ENCODE results near the gene SLC25A1. TPM values are rescaled to one million over a fixed set of nuclear protein-coding genes. Genes with fewer than 3 reads are reported as not detected.

Gene SLC25A1
- total RNA-seq, 1 experiment from 2014 or later, result 162 TPM

DNA sequence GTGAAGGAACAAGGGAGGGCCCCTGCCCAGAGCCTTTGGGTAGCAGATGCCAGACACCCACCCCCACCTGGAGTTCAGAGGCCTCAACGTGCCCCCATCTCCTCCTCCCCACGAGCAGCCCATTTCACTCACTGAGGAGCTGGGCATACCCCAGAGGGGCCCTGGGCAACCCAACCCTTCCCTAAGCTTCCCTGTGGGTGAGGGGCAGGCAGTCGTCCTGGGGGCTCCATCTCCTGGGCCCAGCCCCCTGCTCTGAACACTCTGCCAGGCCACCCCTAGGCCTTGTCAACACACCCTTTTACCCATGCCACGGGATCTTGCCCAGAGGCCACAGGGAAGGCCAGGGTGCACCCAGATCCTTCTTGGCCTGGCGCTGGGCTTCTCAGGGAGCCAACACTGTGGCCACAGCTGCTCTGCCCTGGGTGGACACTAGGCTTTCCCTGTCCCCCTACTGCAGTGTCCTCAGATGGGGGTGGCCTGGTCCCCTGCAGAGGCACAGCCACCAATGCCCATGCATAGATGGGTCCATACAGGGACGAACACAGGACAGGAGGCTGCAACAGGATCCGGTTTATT lies 3.4 kb downstream of the SLC25A1 start:
- BruUV-seq (replicated peaks), result no TSS peak
- H3K36me3 ChIP-seq (ENCODE audit: control insufficient read depth, insufficient read depth, low read length), result no peaks in the 10 kb centered on the region; the same call in 1 of the 2 replicates
- no peaks in the 10 kb centered on the region for H3K9me3 ChIP-seq (ENCODE audit: control insufficient read depth, insufficient read depth, low read depth, low read length)
- H3K27ac ChIP-seq (ENCODE audit: low read length), result peak overlapping the region; percentile 87
- ChIA-PET POLR2A (no interaction called here), CTCF (no interaction called here)
- intact Hi-C loops (cut with micrococcal nuclease; ENCODE audit: unreplicated experiment), result no loop called here
- TF ChIP-seq, protein P1, sequence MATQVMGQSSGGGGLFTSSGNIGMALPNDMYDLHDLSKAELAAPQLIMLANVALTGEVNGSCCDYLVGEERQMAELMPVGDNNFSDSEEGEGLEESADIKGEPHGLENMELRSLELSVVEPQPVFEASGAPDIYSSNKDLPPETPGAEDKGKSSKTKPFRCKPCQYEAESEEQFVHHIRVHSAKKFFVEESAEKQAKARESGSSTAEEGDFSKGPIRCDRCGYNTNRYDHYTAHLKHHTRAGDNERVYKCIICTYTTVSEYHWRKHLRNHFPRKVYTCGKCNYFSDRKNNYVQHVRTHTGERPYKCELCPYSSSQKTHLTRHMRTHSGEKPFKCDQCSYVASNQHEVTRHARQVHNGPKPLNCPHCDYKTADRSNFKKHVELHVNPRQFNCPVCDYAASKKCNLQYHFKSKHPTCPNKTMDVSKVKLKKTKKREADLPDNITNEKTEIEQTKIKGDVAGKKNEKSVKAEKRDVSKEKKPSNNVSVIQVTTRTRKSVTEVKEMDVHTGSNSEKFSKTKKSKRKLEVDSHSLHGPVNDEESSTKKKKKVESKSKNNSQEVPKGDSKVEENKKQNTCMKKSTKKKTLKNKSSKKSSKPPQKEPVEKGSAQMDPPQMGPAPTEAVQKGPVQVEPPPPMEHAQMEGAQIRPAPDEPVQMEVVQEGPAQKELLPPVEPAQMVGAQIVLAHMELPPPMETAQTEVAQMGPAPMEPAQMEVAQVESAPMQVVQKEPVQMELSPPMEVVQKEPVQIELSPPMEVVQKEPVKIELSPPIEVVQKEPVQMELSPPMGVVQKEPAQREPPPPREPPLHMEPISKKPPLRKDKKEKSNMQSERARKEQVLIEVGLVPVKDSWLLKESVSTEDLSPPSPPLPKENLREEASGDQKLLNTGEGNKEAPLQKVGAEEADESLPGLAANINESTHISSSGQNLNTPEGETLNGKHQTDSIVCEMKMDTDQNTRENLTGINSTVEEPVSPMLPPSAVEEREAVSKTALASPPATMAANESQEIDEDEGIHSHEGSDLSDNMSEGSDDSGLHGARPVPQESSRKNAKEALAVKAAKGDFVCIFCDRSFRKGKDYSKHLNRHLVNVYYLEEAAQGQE (IDR thresholded peaks at IDR 0.05; ENCODE audit: insufficient read depth in 1 of 2, low read depth in 2 of 2, low read length in 1 of 2), result no peak
- TF ChIP-seq CTCF (IDR thresholded peaks at IDR 0.05) (no peak), SIN3A (IDR thresholded peaks at IDR 0.05; ENCODE audit: borderline replicate concordance, insufficient read depth, low read depth, low read length) (no peak), TCF7L2 (IDR thresholded peaks at IDR 0.05; ENCODE audit: low read depth, low read length) (no peak), POLR2AphosphoS5 (IDR thresholded peaks at IDR 0.05; ENCODE audit: low read depth, low read length) (peak; percentile 53; the same call in 1 of the 2 replicates)
- no peak overlapping the region for H3K4me3 ChIP-seq (ENCODE audit: low read depth in 2 of 2, low read length in 2 of 2)
- no peaks in the 10 kb centered on the region for H3K27me3 ChIP-seq (ENCODE audit: control insufficient read depth, insufficient read depth, low read length)
- no peak for DNase-seq (ENCODE audit: low read depth, low spot score)
- peaks cover 48% of the 10 kb centered on the region for H3K4me1 ChIP-seq (ENCODE audit: control insufficient read depth, insufficient read depth, low read length)
- no peak for ATAC-seq
- in situ Hi-C loops (cut with HindIII; ENCODE audit: low pct_unique_long_range_greater_than_20kb, low sequenced_read_pairs), result no loop called here

GRCh38 chr22:19174106-19175025 lies 4.2 kb downstream of the SLC25A1 start:
- no peak for DNase-seq (ENCODE audit: low read depth, low spot score)
- CTCF ChIA-PET, result no interaction called here
- Histone ChIP-seq H3K27ac (ENCODE audit: low read length) (peak overlapping the region; percentile 87), H3K4me3 (ENCODE audit: low read depth in 2 of 2, low read length in 2 of 2) (peak overlapping the region in 1 of 2 experiments; percentile 14; a peak in 1 of 4 replicates), H3K36me3 (ENCODE audit: control insufficient read depth, insufficient read depth, low read length) (no peaks in the 10 kb centered on the region; the same call in 1 of the 2 replicates), H3K4me1 (ENCODE audit: control insufficient read depth, insufficient read depth, low read length) (peaks cover 48% of the 10 kb centered on the region), H3K9me3 (ENCODE audit: control insufficient read depth, insufficient read depth, low read depth, low read length) (no peaks in the 10 kb centered on the region), H3K27me3 (ENCODE audit: control insufficient read depth, insufficient read depth, low read length) (no peaks in the 10 kb centered on the region)
- peak; percentile 1; the same call in 1 of the 2 replicates for ATAC-seq
- intact Hi-C loops (cut with micrococcal nuclease; ENCODE audit: unreplicated experiment) (no loop called here), in situ Hi-C loops (cut with HindIII; ENCODE audit: low pct_unique_long_range_greater_than_20kb, low sequenced_read_pairs) (no loop called here)
- BruUV-seq (replicated peaks), result no TSS peak
- TF ChIP-seq POLR2AphosphoS5 (IDR thresholded peaks at IDR 0.05; ENCODE audit: low read depth, low read length) (no peak; the same call in 1 of the 2 replicates), SIN3A (IDR thresholded peaks at IDR 0.05; ENCODE audit: borderline replicate concordance, insufficient read depth, low read depth, low read length) (no peak), TCF7L2 (IDR thresholded peaks at IDR 0.05; ENCODE audit: low read depth, low read length) (no peak), CTCF (IDR thresholded peaks at IDR 0.05) (no peak)
- TF ChIP-seq, protein P1 (IDR thresholded peaks at IDR 0.05; ENCODE audit: insufficient read depth in 1 of 2, low read depth in 2 of 2, low read length in 1 of 2), result no peak
- POLR2A ChIA-PET, result no interaction called here

Measured in Panc1 (cell line).